H9 (cell line): ENCODE data around the gene APBA2. TPM values are rescaled to one million over a fixed set of nuclear protein-coding genes. Genes with fewer than 3 reads are reported as not detected.

Experiments used
- DNase-seq: peaks from one replicate; pipeline ENCODE4 v3.0.0-alpha.2; 2017
- H2AFZ ChIP-seq: one replicate; pipeline ENCODE4 v1.6.1; 2013; ENCODE audit warnings: mild to moderate bottlenecking, low read length, control low read depth, moderate library complexity
- H2AK5ac ChIP-seq: 2 replicates; pipeline ENCODE4 v1.6.1; 2013; ENCODE audit warnings: low read length, control low read depth, mixed read lengths; ENCODE audit not compliant: insufficient read length
- H2BK120ac ChIP-seq: one replicate; pipeline ENCODE4 v1.6.1; 2013; ENCODE audit warnings: low read depth, mild to moderate bottlenecking, low read length, control low read depth, inconsistent platforms; ENCODE audit not compliant: poor library complexity, severe bottlenecking
- H2BK12ac ChIP-seq: 2 replicates; pipeline ENCODE4 v1.6.1; 2013; ENCODE audit warnings: low read length, control low read depth, mixed read lengths, low read depth; ENCODE audit not compliant: insufficient read length
- H2BK15ac ChIP-seq: 2 replicates; pipeline ENCODE4 v1.6.1; 2013; ENCODE audit warnings: low read depth, low read length, control low read depth
- H2BK20ac ChIP-seq: one replicate; pipeline ENCODE4 v1.6.1; 2013; ENCODE audit warnings: low read depth, mild to moderate bottlenecking, low read length, control low read depth, inconsistent platforms; ENCODE audit not compliant: poor library complexity, severe bottlenecking
- H2BK5ac ChIP-seq: 2 replicates; pipeline ENCODE4 v1.6.1; 2013; ENCODE audit warnings: low read length, control low read depth, mixed read lengths; ENCODE audit not compliant: insufficient read length
- H3K14ac ChIP-seq: 2 replicates; pipeline ENCODE4 v1.6.1; 2013; ENCODE audit warnings: low read length, control low read depth; ENCODE audit not compliant: insufficient read depth
- H3K18ac ChIP-seq: 2 replicates; pipeline ENCODE4 v1.6.1; 2013; ENCODE audit warnings: low read depth, mild to moderate bottlenecking, mixed read lengths, low read length, control low read depth; ENCODE audit not compliant: insufficient read length
- H3K23ac ChIP-seq: 2 replicates; pipeline ENCODE4 v1.6.1; 2013; ENCODE audit warnings: low read length, control low read depth, mixed read lengths, low read depth; ENCODE audit not compliant: insufficient read length
- H3K23me2 ChIP-seq: 2 replicates; pipeline ENCODE4 v1.6.1; 2013; ENCODE audit warnings: low read depth, mild to moderate bottlenecking, mixed read lengths, low read length, control low read depth; ENCODE audit not compliant: insufficient read length, poor library complexity, severe bottlenecking
- H3K27ac ChIP-seq: 2 replicates; pipeline ENCODE4 v1.5.1; 2013; ENCODE audit warnings: low read length, control low read depth, mixed read lengths, low read depth; ENCODE audit not compliant: insufficient read length
- H3K27me3 ChIP-seq: 2 replicates; pipeline ENCODE4 v1.6.1; 2013; ENCODE audit warnings: low read length, control low read depth, inconsistent platforms; ENCODE audit not compliant: insufficient read depth
- H3K4ac ChIP-seq: 2 replicates; pipeline ENCODE4 v1.6.1; 2013; ENCODE audit warnings: low read depth, mild to moderate bottlenecking, control low read depth, inconsistent platforms, low read length, moderate library complexity
- H3K4me1 ChIP-seq: 2 replicates; pipeline ENCODE4 v1.6.1; 2013; ENCODE audit warnings: low read length, control low read depth, inconsistent platforms; ENCODE audit not compliant: insufficient read depth
- H3K4me2 ChIP-seq: 2 replicates; pipeline ENCODE4 v1.6.1; 2013; ENCODE audit warnings: low read length, control low read depth, mixed read lengths; ENCODE audit not compliant: insufficient read length, insufficient read depth
- H3K56ac ChIP-seq: 2 replicates; pipeline ENCODE4 v1.6.1; 2013; ENCODE audit warnings: low read depth, mild to moderate bottlenecking, mixed read lengths, low read length, control low read depth; ENCODE audit not compliant: insufficient read length
- H3K79me1 ChIP-seq: 2 replicates; pipeline ENCODE4 v1.6.1; 2013; ENCODE audit warnings: low read depth, mild to moderate bottlenecking, moderate library complexity, low read length, control low read depth, inconsistent platforms; ENCODE audit not compliant: insufficient read depth, poor library complexity, severe bottlenecking
- H3K79me2 ChIP-seq: 2 replicates; pipeline ENCODE4 v1.6.1; 2013; ENCODE audit warnings: low read length, control low read depth, inconsistent platforms; ENCODE audit not compliant: insufficient read depth
- H3K9ac ChIP-seq: 2 replicates; pipeline ENCODE4 v1.6.1; 2013; ENCODE audit warnings: low read length, control low read depth, mixed read lengths; ENCODE audit not compliant: insufficient read length; ENCODE audit errors: extremely low read depth
- H3K9me3 ChIP-seq: one replicate; pipeline ENCODE4 v1.6.1; 2013; ENCODE audit warnings: low read depth, low read length, inconsistent platforms; ENCODE audit not compliant: control insufficient read depth
- H3T11ph ChIP-seq: one replicate; pipeline ENCODE4 v1.6.1; 2013; ENCODE audit warnings: mild to moderate bottlenecking, low read length, control low read depth, inconsistent platforms
- H4K20me1 ChIP-seq: one replicate; pipeline ENCODE4 v1.6.1; 2013; ENCODE audit not compliant: control insufficient read depth, insufficient read length, insufficient read depth
- H4K5ac ChIP-seq: 2 replicates; pipeline ENCODE4 v1.6.1; 2013; ENCODE audit warnings: low read depth, mild to moderate bottlenecking, mixed read lengths, low read length, control low read depth; ENCODE audit not compliant: insufficient read length
- H4K8ac ChIP-seq: replicated peaks from 2 replicates; pipeline ENCODE4 v1.6.1; 2013; ENCODE audit warnings: low read length, control low read depth, mixed read lengths, low read depth; ENCODE audit not compliant: insufficient read length
- H4K91ac ChIP-seq: 2 replicates; pipeline ENCODE4 v1.6.1; 2013; ENCODE audit warnings: low read depth, mild to moderate bottlenecking, moderate library complexity, mixed read lengths, low read length, control low read depth; ENCODE audit not compliant: insufficient read length
- H3K27ac Mint-ChIP-seq, 3 experiments: 2 replicates in 2 of 3; 3 replicates in 1 of 3; pipeline ENCODE4 v1.8.0; 2020 to 2021; ENCODE audit warnings: mixed read lengths in 3 of 3, mild to moderate bottlenecking in 1 of 3, moderate library complexity in 1 of 3
- H3K27me3 Mint-ChIP-seq: 2 replicates; pipeline ENCODE4 v1.8.0; 2021; ENCODE audit warnings: low read depth, mild to moderate bottlenecking, moderate library complexity, mixed read lengths
- H3K36me3 Mint-ChIP-seq, 3 experiments: 2 replicates in 2 of 3; 3 replicates in 1 of 3; pipeline ENCODE4 v1.8.0; 2020 to 2021; ENCODE audit warnings: low read depth in 3 of 3, mixed read lengths in 3 of 3; ENCODE audit not compliant: insufficient read depth in 1 of 3
- H3K4me1 Mint-ChIP-seq, 2 experiments: 2 replicates each; pipeline ENCODE4 v1.8.0; 2020; ENCODE audit warnings: mixed read lengths in 2 of 2
- H3K4me3 Mint-ChIP-seq, 2 experiments: 2 replicates in 1 of 2; 3 replicates in 1 of 2; pipeline ENCODE4 v1.8.0; 2020 to 2021; ENCODE audit warnings: mild to moderate bottlenecking in 2 of 2, mixed read lengths in 2 of 2, moderate library complexity in 1 of 2
- H3K9me3 Mint-ChIP-seq, 2 experiments: 2 replicates in 1 of 2; 3 replicates in 1 of 2; pipeline ENCODE4 v1.8.0; 2020; ENCODE audit warnings: mild to moderate bottlenecking in 2 of 2, mixed read lengths in 2 of 2, moderate library complexity in 1 of 2
- WGBS: extraction: QIAGEN DNeasy Blood & Tissue Kit; methylation state at CpG from one replicate; pipeline ENCODE4 v1.1.7; 2013; ENCODE audit warnings: missing lambda C conversion rate, low lambda C conversion rate, mixed read lengths; ENCODE audit not compliant: insufficient read length; ENCODE audit errors: extremely low coverage; 5-methylcytosine and 5-hydroxymethylcytosine counted together
- total RNA-seq: library from RNA; stranded (reverse); gene quantifications from 2 replicates; pipeline ENCODE4 v1.2.1, GENCODE V29; 2021
- TF ChIP-seq, protein P1 (sequence below): fragments of 200-600 bp; sonication (generic); conservative IDR thresholded peaks from 3 replicates; pipeline ENCODE4 v1.8.0; 2021; ENCODE audit warnings: antibody characterized with exemption, mild to moderate bottlenecking

Gene APBA2
- total RNA-seq, 1 experiment from 2014 or later = 14.3 TPM

DNA sequence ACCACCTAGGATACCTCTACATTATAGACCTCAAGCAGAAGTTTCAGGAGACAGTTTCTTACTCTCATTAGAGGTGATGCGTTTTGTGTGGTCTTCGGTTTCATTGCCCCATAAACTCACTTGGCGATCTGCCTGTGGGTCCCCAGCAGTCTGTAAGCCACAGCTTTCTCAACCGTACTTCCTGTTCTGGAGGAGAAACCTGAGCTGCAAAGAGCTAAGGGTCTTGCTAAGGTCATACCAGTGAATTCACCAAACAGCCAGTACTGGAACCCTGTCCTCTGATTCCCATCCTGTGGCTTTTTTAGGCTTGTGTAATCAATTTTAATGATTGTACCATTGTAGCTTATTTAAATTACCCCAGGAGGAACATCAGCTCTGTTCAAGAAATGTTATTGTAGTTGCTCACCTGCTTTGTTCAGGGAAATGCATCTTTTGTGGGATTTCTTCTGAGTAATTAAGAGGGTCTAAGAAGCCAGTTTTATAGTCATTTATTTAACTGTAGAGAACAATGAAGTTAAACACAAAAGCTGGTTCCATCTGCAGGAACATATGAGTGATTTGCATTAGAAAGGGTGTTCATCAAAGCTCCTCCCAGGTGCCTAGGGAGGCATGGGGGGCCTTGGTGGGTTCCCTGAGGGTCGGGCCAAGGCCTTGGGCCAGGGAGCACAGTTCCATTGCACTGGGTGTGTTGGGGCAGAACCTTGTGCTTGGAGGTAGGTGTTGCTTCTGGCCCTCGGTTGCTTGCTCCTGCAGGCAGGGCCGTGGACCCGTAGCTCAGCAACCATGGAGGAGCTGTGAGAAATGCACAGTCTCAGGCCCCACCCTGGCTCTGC, 69.6 kb downstream of the APBA2 start:
- no peak overlapping the region for H3K56ac ChIP-seq
- Mint-ChIP-seq H3K36me3 (no peaks in the 10 kb centered on the region; a peak in 2 of 7 replicates), H3K4me3 (no peak overlapping the region), H3K4me1 (peaks cover 22 to 25% of the 10 kb centered on the region in 2 experiments), H3K27ac (peak overlapping the region in 1 of 3 experiments; percentile 42; a peak in 1 of 7 replicates), H3K9me3 (no peaks in the 10 kb centered on the region), H3K27me3 (no peaks in the 10 kb centered on the region; the same call in 1 of the 2 replicates)
- no peaks in the 10 kb centered on the region for H3K23me2 ChIP-seq
- no peak overlapping the region for H2BK15ac ChIP-seq
- no CpG with 5 or more reads among the region's 8 CpGs for WGBS
- no peaks in the 10 kb centered on the region for H3K79me1 ChIP-seq
- H3K27ac ChIP-seq = no peak overlapping the region
- TF ChIP-seq, protein P1, sequence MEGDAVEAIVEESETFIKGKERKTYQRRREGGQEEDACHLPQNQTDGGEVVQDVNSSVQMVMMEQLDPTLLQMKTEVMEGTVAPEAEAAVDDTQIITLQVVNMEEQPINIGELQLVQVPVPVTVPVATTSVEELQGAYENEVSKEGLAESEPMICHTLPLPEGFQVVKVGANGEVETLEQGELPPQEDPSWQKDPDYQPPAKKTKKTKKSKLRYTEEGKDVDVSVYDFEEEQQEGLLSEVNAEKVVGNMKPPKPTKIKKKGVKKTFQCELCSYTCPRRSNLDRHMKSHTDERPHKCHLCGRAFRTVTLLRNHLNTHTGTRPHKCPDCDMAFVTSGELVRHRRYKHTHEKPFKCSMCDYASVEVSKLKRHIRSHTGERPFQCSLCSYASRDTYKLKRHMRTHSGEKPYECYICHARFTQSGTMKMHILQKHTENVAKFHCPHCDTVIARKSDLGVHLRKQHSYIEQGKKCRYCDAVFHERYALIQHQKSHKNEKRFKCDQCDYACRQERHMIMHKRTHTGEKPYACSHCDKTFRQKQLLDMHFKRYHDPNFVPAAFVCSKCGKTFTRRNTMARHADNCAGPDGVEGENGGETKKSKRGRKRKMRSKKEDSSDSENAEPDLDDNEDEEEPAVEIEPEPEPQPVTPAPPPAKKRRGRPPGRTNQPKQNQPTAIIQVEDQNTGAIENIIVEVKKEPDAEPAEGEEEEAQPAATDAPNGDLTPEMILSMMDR = no peak
- peaks cover 7% of the 10 kb centered on the region; the same call in 1 of the 2 replicates for H3K4me1 ChIP-seq
- H2AK5ac ChIP-seq = no peak overlapping the region
- no peak overlapping the region for H2AFZ ChIP-seq
- DNase-seq = peak; percentile 11
- no peak overlapping the region for H3K14ac ChIP-seq
- H2BK20ac ChIP-seq = no peak overlapping the region
- no peak overlapping the region for H4K91ac ChIP-seq
- no peak overlapping the region for H2BK120ac ChIP-seq
- no peak overlapping the region for H3K23ac ChIP-seq
- H3K79me2 ChIP-seq = no peaks in the 10 kb centered on the region
- no peaks in the 10 kb centered on the region for H3K9me3 ChIP-seq
- H4K8ac ChIP-seq = no peak overlapping the region
- H3K4ac ChIP-seq = no peak overlapping the region
- H2BK12ac ChIP-seq = no peak overlapping the region
- H3K9ac ChIP-seq = no peak overlapping the region
- H4K5ac ChIP-seq = no peak overlapping the region
- no peak overlapping the region for H3K4me2 ChIP-seq
- no peaks in the 10 kb centered on the region for H3K27me3 ChIP-seq
- H3T11ph ChIP-seq = no peak overlapping the region
- no peak overlapping the region for H3K18ac ChIP-seq
- no peaks in the 10 kb centered on the region for H4K20me1 ChIP-seq
- H2BK5ac ChIP-seq = no peak overlapping the region
